ENCODE data around the gene TPM4. TPM values are rescaled to one million over a fixed set of nuclear protein-coding genes. Genes with fewer than 3 reads are reported as not detected.

The TPM4 gene
- total RNA-seq, 2 donors from 2014 or later: 1,050 to 1,475 TPM

DNA sequence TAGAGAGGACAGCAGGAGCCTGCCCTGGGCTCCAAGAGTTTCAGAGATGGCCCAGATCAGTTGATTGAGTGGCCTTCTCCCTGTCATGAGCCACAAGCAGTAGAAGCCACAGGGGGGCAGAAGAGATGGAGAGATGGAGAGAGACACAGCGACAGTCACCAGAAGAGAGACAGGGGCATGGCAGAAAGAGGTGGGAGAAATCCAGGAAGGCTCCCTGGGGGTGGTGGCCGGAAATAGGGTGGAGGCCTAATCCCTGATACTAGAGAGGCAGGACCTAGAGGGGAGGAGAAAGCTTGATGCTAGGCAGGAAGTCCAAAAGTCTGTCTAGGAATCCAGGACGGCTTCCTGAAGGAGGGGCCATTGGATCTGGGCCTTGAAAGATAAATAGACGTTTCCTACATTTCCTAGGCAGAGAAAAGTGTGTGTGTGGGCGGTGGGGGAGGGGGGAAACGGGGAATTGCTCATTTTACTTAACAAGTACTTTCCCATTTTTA, 9.6 kb upstream of the TPM4 start:
- DNase-seq (ENCODE audit: low spot score): no peak
- intact Hi-C loops (cut with DNase I): loop anchor here in 1 of 2 donors (10.0 kb wide), 1 partner anchor 258 kb away; the partner anchor contains the start of gene KLF2

DNA sequence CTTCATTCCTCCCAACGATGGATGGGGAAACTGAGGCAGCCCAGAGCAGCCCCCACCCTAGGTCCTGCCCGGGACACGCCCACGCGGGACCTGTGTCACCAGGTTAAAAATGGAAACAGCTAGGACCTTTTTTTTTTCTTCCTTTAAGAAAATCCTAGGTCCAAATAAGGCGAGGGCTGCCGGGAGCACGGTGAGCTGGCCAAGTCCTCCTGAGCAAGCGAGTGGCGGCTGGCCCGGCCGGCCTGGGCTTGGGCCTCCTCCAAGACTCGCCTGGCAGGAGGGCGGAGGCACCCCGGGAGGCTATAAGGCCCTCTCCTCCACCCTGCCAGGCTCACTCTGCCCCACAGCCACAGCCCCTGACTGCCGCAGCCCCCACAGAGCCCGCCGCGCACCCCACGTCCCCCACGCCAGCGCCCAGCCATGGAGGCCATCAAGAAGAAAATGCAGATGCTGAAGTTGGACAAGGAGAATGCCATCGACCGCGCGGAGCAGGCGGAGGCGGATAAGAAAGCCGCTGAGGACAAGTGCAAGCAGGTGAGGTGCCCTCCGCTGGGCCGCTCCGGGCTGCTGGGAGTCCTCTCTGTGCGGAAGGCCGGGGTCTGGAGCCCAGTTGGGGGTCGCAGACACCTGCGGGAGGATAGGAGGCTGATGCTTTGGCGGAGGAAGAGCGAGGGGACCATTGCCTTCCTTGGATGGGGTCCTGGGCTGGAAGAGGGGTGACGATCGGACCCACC, 8.9 kb upstream of the TPM4 start:
- DNase-seq (ENCODE audit: low spot score): peak; percentile 93
- intact Hi-C loops (cut with DNase I): loop anchor here in 1 of 2 donors (10.0 kb wide), 1 partner anchor 257 kb away; the partner anchor contains the start of gene KLF2

- no peak for DNase-seq (ENCODE audit: low spot score)
Measured at GRCh38 chr19:16068696-16069259, 7.5 kb upstream of the TPM4 start.

DNA sequence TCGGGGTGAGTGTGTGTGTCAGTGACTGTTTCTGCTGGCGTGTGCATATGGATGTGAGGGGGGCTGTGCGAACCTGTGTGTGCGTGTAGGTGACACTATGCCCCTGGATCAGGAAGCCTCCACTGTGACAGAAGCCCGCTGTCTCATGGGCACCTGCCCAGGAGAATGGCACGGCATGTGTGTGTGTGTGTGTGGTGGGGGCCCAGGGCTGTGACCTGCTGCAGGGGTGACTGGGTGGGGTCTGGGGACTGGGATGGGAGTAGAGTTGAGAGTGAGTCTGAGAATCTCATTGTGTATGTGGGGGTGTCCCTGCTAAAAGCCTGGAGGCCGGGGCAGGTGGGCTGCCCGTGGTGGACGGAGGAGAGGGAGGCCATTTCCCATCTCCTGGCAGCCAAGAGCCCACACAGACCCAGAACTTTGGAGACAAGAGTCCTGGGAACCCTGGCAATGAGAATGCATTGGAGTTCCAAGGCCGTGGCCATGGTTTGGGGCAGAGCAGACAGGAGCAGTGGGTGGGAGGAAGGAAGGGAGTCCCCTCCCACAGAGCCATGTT, 6.4 kb upstream of the TPM4 start:
- intact Hi-C loops (cut with DNase I): loop anchor here in 1 of 2 donors (10.0 kb wide), 1 partner anchor 255 kb away; the partner anchor contains the start of gene KLF2
- no peak for DNase-seq (ENCODE audit: low spot score)

More at GRCh38 chr19:16068696-16069259, 7.5 kb upstream of the TPM4 start:
- intact Hi-C loops (cut with DNase I): loop anchor here in 1 of 2 donors (10.0 kb wide), 1 partner anchor 256 kb away; the partner anchor contains the start of gene KLF2

- intact Hi-C loops (cut with DNase I): no loop called here
- peak; percentile 92 for DNase-seq (ENCODE audit: low spot score)
Measured at GRCh38 chr19:16070366-16070990, 5.8 kb upstream of the TPM4 start.

GRCh38 chr19:16071072-16071691, 5.1 kb upstream of the TPM4 start:
- no peak for DNase-seq (ENCODE audit: low spot score)
- intact Hi-C loops (cut with DNase I): no loop called here

GRCh38 chr19:16073481-16073880, 2.8 kb upstream of the TPM4 start:
- intact Hi-C loops (cut with DNase I): no loop called here

DNA sequence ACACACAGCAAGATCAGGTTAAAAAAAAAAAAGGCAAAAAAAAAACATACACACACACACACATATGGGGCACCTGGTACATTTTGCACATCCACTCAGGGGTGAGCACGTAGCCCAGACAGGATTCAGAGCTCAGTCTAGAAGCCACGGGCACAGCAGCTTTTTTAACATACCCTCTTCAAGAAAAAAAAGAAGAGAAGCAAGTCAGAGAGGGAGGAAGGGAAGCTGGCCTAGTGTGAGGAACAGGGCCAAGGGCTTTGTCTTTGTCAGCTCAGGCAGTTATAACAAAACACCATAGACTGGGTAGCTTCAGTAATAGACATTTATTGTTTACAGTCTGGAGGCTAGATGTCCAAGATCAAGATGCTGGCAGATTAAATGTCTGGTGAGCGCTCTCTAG, 2.3 kb upstream of the TPM4 start:
- intact Hi-C loops (cut with DNase I): no loop called here

More at GRCh38 chr19:16073481-16073880, 2.8 kb upstream of the TPM4 start:
- DNase-seq (ENCODE audit: low spot score): no peak

DNA sequence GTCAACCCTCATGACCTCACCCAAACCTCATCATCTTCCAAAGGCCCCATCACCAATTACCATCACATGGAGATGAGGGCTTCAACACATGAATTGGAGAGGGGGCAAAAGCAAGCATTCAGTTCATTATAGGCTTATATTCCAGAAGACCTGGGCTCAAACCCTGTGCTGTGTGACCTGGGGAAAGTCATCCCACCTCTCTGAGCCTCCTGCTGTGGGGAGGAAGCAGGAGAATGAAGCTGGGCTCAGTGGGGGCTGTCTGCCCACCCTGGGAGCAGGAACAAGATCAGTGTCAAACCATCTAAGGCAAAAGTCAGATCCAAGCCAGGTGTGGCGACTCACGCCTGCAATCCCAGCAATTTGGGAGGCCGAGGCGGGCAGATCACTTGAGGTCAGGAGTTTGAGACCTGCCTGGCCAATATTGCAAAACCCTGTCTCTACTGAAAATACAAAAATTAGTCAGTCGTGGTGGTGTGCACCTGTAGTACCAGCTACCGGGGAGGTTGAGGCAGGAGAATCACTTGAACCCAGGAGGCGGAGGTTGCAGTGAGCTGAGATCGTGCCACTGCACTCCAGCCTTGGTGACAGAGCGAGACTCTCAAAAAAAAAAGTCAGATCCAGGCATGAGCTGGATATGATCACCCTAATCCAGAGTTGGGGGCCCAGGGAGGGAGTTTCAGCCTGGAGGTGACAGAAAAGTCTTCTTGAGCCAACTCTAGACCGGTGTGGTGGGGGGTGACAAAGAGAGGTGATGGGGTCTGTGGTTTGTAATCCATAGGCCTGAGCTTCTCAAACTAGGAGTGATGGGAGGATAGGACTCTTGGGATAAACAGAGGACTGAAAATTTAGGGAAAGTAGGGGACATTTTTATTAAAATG, 1.6 kb upstream of the TPM4 start:
- intact Hi-C loops (cut with DNase I): no loop called here

More for the DNA sequence above, 2.3 kb upstream of the TPM4 start:
- DNase-seq (ENCODE audit: low spot score): no peak

DNA sequence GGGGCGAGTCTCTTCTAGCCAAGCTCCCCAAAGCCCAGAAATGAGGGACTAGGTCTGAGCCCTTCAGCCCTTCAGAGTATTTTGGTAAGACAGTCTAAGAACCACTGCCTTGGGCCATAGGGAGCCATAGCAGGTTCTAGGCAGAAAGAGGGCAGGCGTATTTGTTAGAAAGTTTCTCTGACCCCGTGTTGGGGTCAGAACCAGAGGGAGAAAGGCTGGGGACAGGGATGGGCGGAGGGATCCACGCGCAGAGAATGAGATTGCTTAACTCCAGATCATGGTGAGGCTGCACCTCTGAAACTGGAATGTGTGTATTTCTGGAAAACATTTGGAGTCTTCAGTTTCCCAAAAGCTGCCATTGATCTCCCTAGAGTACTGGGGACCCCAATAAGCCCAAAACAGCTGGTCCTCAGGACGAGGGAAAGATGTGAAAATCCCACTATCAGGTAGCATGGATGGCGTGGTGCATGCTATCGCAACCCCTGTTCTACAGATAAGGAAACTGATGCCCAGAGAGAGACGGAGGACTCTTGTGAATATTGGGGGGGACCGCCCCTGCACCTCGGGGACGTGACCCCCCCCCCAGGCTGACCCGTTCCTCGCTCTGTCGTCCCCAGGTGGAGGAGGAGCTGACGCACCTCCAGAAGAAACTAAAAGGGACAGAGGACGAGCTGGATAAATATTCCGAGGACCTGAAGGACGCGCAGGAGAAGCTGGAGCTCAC, 703 bp upstream of the TPM4 start:
- intact Hi-C loops (cut with DNase I): no loop called here
- DNase-seq (ENCODE audit: low spot score): no peak

More for the DNA sequence above, 1.6 kb upstream of the TPM4 start:
- DNase-seq (ENCODE audit: low spot score): no peak

- intact Hi-C loops (cut with DNase I): no loop called here
- DNase-seq (ENCODE audit: low spot score): peak; percentile 88
Measured at GRCh38 chr19:16076958-16077611, 790 bp downstream of the TPM4 start.

DNA sequence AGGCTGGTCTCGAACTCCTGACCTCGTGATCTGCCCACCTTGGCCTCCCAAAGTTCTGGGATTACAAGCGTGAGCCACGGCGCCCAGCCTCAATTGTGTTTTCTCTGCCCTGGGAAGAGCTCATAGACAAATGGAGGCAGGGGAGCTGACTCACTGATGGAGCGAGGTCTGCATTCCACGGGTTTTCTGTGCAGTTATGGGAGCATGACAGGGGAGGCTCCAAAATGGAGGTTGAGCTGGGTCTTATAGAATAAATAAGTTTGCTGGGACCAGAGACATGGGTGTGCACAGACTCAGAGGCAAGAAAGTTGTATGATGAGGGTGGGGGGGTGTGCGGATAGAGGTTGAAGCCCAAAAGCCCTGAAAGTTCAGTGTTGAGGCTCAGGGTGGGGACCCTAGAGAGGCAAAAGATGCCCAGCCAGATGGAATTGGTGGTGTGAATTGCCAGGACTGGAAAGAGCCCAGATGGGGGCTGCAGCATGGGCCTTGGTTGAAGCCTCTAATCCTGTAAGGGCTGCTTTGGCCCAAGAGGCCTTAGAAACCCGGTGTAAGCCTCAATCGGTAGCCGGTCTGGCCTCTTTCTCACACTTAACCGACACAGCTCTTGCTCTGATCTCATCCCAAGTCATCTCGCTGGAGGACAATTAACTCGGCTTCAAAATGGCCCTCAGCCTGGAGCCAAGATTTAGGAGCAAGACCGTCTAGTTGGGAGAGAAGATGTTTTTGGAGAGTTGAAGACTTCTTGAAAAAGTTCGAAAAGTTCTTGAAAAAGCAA, 1.9 kb downstream of the TPM4 start:
- intact Hi-C loops (cut with DNase I): no loop called here
- no peak for DNase-seq (ENCODE audit: low spot score)

- DNase-seq (ENCODE audit: low spot score): no peak
- intact Hi-C loops (cut with DNase I): no loop called here
Measured at GRCh38 chr19:16078759-16079707, 2.7 kb downstream of the TPM4 start.

DNA sequence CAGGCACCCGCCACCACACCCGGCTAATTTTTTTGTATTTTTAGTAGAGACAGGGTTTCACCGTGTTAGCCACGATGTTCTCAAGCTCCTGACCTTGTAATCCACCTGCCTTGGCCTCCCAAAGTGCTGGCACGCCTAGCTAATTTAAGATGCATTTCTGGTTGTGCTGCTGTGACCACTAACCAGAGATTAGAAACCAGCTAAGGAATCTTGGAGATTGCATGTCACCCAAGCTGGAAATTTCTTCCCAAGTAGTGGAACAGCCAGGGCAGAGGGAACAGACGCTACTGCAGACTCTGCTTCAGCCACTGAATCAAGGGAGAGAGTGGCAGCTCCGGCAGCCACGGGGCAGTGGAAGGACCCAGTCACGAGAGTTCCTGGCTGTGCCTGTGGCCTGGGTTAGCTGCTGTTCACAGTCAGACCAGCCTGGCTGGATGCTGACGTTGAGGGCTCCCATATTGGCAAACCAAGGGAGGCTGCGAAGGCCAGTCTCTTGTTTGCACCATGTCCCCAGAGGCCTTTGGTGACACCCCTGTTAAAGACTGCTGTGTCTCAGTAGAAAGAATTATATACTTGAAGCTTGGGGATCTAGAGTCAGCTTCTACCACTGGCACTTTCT, 7.9 kb downstream of the TPM4 start:
- intact Hi-C loops (cut with DNase I): no loop called here
- DNase-seq (ENCODE audit: low spot score): no peak

GRCh38 chr19:16085115-16085514, 8.8 kb downstream of the TPM4 start:
- intact Hi-C loops (cut with DNase I): no loop called here
- no peak for DNase-seq (ENCODE audit: low spot score)

Measured in posterior vena cava (tissue), 2 donors.